HTR-8/SVneo (cell line): ENCODE measurements around the gene FBXO47.

Experiments used
- DNase-seq: peaks from one replicate; pipeline ENCODE4 v3.0.0; 2011; ENCODE audit warnings: low spot score, mixed read lengths; ENCODE audit not compliant: insufficient read length
- FAIRE-seq: peaks from 2 replicates; lab custom pipeline; 2011; peaks lifted over from hg19 to GRCh38; lab: Jason Lieb, UNC

The FBXO47 gene

GRCh38 chr17:38888842-38889241 lies 78.4 kb downstream of the FBXO47 start:
- DNase-seq (no peak), FAIRE-seq (no peak)

DNA sequence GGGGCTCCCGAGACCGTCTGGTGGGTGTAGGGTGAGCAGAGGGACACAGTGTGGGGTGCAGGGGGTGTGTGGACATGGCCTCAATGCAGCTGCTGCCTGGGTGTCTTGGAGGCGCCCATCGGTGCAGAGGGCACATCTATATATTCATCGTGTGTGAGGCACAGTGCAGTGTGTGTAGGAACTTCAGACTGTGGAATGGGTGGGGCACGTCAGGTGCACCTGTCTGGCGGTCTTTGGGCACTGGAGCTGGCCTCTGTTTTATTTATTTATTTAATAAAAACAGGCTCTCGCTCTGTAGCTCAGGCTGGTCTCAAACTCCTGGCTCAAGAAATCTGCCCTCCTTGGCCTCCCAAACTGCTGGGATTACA lies 80.6 kb downstream of the FBXO47 start:
- no peak for FAIRE-seq
- DNase-seq, result no peak
